Panc1 (cell line): ENCODE data around the gene MXRA8. TPM values are rescaled to one million over a fixed set of nuclear protein-coding genes. Genes with fewer than 3 reads are reported as not detected.

Experiments
- ATAC-seq: fragments of 200-7000 bp; cut with Tn5 transposase; 2 replicates; pipeline ENCODE4 v1.9.1; 2020; ENCODE audit warnings: mild to moderate bottlenecking, moderate library complexity
- BruUV-seq: library from RNA; stranded (reverse); fragments of 400-500 nt; replicated peaks from 2 replicates; lab custom pipeline; 2021; lab: Mats Ljungman, UMichigan
- CTCF ChIA-PET: fragments of 300-600 bp; sonication (Branson Sonifier 250); formaldehyde crosslinking; loops from one replicate; lab custom pipeline; 2022; ENCODE audit warnings: antibody characterized with exemption; lab: Charles Lee
- POLR2A ChIA-PET: fragments of 300-600 bp; sonication (Branson Sonifier 250); formaldehyde crosslinking; loops from one replicate; lab custom pipeline; 2022; ENCODE audit warnings: antibody characterized with exemption; lab: Charles Lee
- DNase-seq: peaks from one replicate; pipeline ENCODE4 v3.0.0-alpha.2; 2010; ENCODE audit warnings: low read depth, low spot score
- H3K27ac ChIP-seq: 2 replicates; pipeline ENCODE4 v1.5.1; 2011; ENCODE audit warnings: mild to moderate bottlenecking, low read length, inconsistent platforms
- H3K27me3 ChIP-seq: fragments of 200-500 bp; sonication (Bioruptor generic); 2 replicates; pipeline ENCODE4 v1.6.0; 2014; ENCODE audit warnings: low read length, inconsistent platforms; ENCODE audit not compliant: control insufficient read depth, insufficient read depth
- H3K36me3 ChIP-seq: fragments of 200-500 bp; sonication (Bioruptor generic); 2 replicates; pipeline ENCODE4 v1.5.1; 2014; ENCODE audit warnings: inconsistent platforms, mild to moderate bottlenecking, low read length, moderate library complexity; ENCODE audit not compliant: control insufficient read depth, insufficient read depth
- H3K4me1 ChIP-seq: 2 replicates; pipeline ENCODE4 v1.5.1; 2011; ENCODE audit warnings: inconsistent platforms, mild to moderate bottlenecking, low read length, moderate library complexity; ENCODE audit not compliant: control insufficient read depth, insufficient read depth
- H3K4me3 ChIP-seq, 2 experiments: 2 replicates each; pipeline ENCODE4 v1.5.1; 2011 to 2012; ENCODE audit warnings: low read depth in 2 of 2, low read length in 2 of 2, mild to moderate bottlenecking in 2 of 2, inconsistent platforms in 1 of 2, moderate library complexity in 1 of 2
- H3K9me3 ChIP-seq: fragments of 200-500 bp; sonication (Bioruptor generic); 2 replicates; pipeline ENCODE4 v1.5.1; 2014; ENCODE audit warnings: low read depth, mild to moderate bottlenecking, inconsistent platforms, low read length, moderate library complexity; ENCODE audit not compliant: control insufficient read depth, insufficient read depth
- POLR2AphosphoS5 ChIP-seq: IDR thresholded peaks from 2 replicates; pipeline ENCODE4 v1.6.1; 2012; ENCODE audit warnings: mild to moderate bottlenecking, low read depth, low read length, moderate library complexity
- REST ChIP-seq, 2 experiments: IDR thresholded peaks; 2 replicates each; pipeline ENCODE4 v1.6.1; 2011 to 2012; ENCODE audit warnings: low read depth in 2 of 2, control low read depth in 1 of 2, low read length in 1 of 2, mild to moderate bottlenecking in 1 of 2, moderate library complexity in 1 of 2; ENCODE audit not compliant: insufficient read depth in 1 of 2
- SIN3A ChIP-seq: IDR thresholded peaks from 2 replicates; pipeline ENCODE4 v1.6.1; 2012; ENCODE audit warnings: low read depth, mild to moderate bottlenecking, low read length, moderate library complexity, borderline replicate concordance; ENCODE audit not compliant: insufficient read depth
- TCF7L2 ChIP-seq: IDR thresholded peaks from 2 replicates; pipeline ENCODE4 v1.6.1; 2011; ENCODE audit warnings: mild to moderate bottlenecking, low read depth, low read length, inconsistent platforms
- in situ Hi-C: cut with HindIII; loops from 2 replicates; pipeline ENCODE4 v1.10.0; 2016; ENCODE audit warnings: low sequenced_read_pairs, low pct_unique_long_range_greater_than_20kb
- intact Hi-C: fragments of 100-400 bp; cut with micrococcal nuclease; formaldehyde crosslinking; loops from one replicate; pipeline ENCODE4 v1.10.0; 2022; ENCODE audit not compliant: unreplicated experiment
- total RNA-seq: library from RNA; stranded (reverse); gene quantifications from one replicate; pipeline ENCODE4 v1.2.1, GENCODE V29; 2021; ENCODE audit not compliant: unreplicated experiment
- TF ChIP-seq, protein P1 (sequence below): fragments of 450-650 bp; IDR thresholded peaks from 2 replicates; pipeline ENCODE4 v1.5.1; 2017; ENCODE audit warnings: mild to moderate bottlenecking

Gene MXRA8
- total RNA-seq, 1 experiment from 2014 or later: 96.0 TPM

- Histone ChIP-seq H3K4me1 (peaks cover 39% of the 10 kb centered on the region), H3K9me3 (no peaks in the 10 kb centered on the region), H3K27ac (no peak overlapping the region), H3K36me3 (no peaks in the 10 kb centered on the region), H3K4me3 (no peak overlapping the region), H3K27me3 (no peaks in the 10 kb centered on the region)
- in situ Hi-C loops (no loop called here), intact Hi-C loops (no loop called here)
- ATAC-seq (no peak), DNase-seq (no peak)
- TF ChIP-seq SIN3A (no peak), POLR2AphosphoS5 (no peak), REST (IDR thresholded peaks at IDR 0.05; ENCODE audit: insufficient read depth in 1 of 2, low read depth in 2 of 2, low read length in 1 of 2) (no peak), TCF7L2 (no peak)
- TF ChIP-seq, protein P1, sequence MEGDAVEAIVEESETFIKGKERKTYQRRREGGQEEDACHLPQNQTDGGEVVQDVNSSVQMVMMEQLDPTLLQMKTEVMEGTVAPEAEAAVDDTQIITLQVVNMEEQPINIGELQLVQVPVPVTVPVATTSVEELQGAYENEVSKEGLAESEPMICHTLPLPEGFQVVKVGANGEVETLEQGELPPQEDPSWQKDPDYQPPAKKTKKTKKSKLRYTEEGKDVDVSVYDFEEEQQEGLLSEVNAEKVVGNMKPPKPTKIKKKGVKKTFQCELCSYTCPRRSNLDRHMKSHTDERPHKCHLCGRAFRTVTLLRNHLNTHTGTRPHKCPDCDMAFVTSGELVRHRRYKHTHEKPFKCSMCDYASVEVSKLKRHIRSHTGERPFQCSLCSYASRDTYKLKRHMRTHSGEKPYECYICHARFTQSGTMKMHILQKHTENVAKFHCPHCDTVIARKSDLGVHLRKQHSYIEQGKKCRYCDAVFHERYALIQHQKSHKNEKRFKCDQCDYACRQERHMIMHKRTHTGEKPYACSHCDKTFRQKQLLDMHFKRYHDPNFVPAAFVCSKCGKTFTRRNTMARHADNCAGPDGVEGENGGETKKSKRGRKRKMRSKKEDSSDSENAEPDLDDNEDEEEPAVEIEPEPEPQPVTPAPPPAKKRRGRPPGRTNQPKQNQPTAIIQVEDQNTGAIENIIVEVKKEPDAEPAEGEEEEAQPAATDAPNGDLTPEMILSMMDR: no peak
- no TSS peak for BruUV-seq
- ChIA-PET POLR2A (no interaction called here), CTCF (no interaction called here)
Measured at GRCh38 chr1:1342061-1342562, 16.2 kb downstream of the MXRA8 start.

DNA sequence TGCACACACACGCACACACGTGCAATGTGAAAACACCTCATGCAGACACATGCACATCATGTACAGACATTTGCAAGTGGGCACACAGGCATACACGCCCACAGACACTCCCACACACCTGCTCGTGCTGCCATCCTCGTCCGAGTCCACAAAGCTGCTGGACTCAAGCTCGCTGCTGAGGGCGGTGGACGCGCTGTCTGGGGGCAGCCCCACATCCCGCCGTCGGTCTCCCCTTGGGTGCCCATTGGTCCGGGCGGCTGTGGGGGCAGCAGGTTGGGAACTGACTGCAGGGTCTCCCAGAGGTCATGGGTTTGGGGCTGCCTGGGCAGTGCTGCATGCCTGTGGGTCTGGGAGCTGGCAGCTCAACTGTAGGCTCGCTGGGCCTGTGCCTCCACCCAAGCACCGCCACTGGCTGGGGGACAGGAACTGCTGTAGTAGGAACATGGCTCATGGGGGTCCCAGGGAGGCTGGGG is 16.8 kb downstream of the MXRA8 start:
- TF ChIP-seq TCF7L2: no peak
- no peak for TF ChIP-seq SIN3A
- TF ChIP-seq REST (IDR thresholded peaks at IDR 0.05; ENCODE audit: insufficient read depth in 1 of 2, low read depth in 2 of 2, low read length in 1 of 2): no peak
- TF ChIP-seq, protein P1: no peak
- TF ChIP-seq POLR2AphosphoS5: no peak
- Histone ChIP-seq H3K27me3 (no peaks in the 10 kb centered on the region), H3K4me3 (no peak overlapping the region), H3K36me3 (no peaks in the 10 kb centered on the region), H3K4me1 (peaks cover 33% of the 10 kb centered on the region), H3K9me3 (no peaks in the 10 kb centered on the region), H3K27ac (no peak overlapping the region)
- in situ Hi-C loops: no loop called here
- no peak for ATAC-seq
- CTCF ChIA-PET: interaction anchor here (0.6 kb wide), 1 partner anchor 31 kb away, joined by 11 read pairs; no protein-coding TSS in a partner anchor
- POLR2A ChIA-PET: no interaction called here
- DNase-seq: no peak
- intact Hi-C loops: no loop called here
- no TSS peak for BruUV-seq
